H1 (cell line): ENCODE measurements around the gene TNS2.

Source experiments
- RAD21 ChIP-seq, 2 experiments: IDR thresholded peaks in 1 of 2; conservative IDR thresholded peaks in 1 of 2; 2 replicates each; pipeline ENCODE4 v1.6.1; 2011; ENCODE audit warnings: low read depth in 2 of 2, low read length in 2 of 2, improper control_type of control experiment in 1 of 2, inconsistent platforms in 1 of 2, mild to moderate bottlenecking in 1 of 2, moderate library complexity in 1 of 2
- TF ChIP-seq, protein P1 (sequence below), 3 experiments: IDR thresholded peaks; 1 replicate in 2 of 3; 2 replicates in 1 of 3; pipeline versions ENCODE4 v1.5.1 to v1.6.1; 2011; ENCODE audit warnings: low read length in 3 of 3, mild to moderate bottlenecking in 3 of 3, inconsistent platforms in 2 of 3, low read depth in 1 of 3, moderate library complexity in 1 of 3; ENCODE audit not compliant: insufficient read depth in 1 of 3; ENCODE audit errors: control extremely low read depth in 1 of 3

DNA sequence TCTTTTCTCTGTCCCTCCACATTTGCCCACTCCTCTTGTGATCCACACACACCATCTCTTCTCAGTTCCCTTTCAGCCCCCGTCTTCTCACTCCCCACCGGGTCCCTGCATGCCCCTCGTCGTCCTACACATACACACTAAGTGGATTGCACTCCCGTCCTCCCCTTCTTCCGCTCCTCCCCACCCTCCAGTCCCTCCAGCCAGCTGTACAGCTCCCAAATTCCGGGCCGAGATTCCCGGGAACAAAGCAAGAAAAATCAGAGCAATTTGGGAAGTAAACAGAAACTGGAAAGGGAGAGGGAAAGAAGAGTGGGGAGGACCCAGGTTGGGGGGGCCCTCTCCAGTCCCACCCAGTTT lies 47.3 kb downstream of the TNS2 start:
- no peak for TF ChIP-seq RAD21 (IDR thresholded peaks at IDR 0.05 in 1 of 2, conservative IDR thresholded peaks at IDR 0.05 in 1 of 2; ENCODE audit: low read depth in 2 of 2, low read length in 2 of 2)
- TF ChIP-seq, protein P1, sequence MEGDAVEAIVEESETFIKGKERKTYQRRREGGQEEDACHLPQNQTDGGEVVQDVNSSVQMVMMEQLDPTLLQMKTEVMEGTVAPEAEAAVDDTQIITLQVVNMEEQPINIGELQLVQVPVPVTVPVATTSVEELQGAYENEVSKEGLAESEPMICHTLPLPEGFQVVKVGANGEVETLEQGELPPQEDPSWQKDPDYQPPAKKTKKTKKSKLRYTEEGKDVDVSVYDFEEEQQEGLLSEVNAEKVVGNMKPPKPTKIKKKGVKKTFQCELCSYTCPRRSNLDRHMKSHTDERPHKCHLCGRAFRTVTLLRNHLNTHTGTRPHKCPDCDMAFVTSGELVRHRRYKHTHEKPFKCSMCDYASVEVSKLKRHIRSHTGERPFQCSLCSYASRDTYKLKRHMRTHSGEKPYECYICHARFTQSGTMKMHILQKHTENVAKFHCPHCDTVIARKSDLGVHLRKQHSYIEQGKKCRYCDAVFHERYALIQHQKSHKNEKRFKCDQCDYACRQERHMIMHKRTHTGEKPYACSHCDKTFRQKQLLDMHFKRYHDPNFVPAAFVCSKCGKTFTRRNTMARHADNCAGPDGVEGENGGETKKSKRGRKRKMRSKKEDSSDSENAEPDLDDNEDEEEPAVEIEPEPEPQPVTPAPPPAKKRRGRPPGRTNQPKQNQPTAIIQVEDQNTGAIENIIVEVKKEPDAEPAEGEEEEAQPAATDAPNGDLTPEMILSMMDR (IDR thresholded peaks at IDR 0.05; ENCODE audit: control extremely low read depth in 1 of 3, insufficient read depth in 1 of 3, low read depth in 1 of 3, low read length in 3 of 3): no peak
